ENCODE data around the gene TWSG1.
"Not testable (repeated sequence)": the region's sequence is repeated elsewhere in the genome, so short reads cannot be mapped to it uniquely, and the experiment has no call there.

TWSG1 gene

GRCh38 chr18:9436206-9436929 lies 101.8 kb downstream of the TWSG1 start:
- Mint-ChIP-seq H3K9me3 (peaks cover 3% of the 10 kb centered on the region), H3K27me3 (peaks cover 18% of the 10 kb centered on the region), H3K4me3 (no peak overlapping the region), H3K27ac (no peak overlapping the region), H3K4me1 (peaks cover 15% of the 10 kb centered on the region), H3K36me3 (no peaks in the 10 kb centered on the region)
- no peak for ATAC-seq

GRCh38 chr18:9437021-9437437 lies 102.5 kb downstream of the TWSG1 start:
- no peak for ATAC-seq
- Mint-ChIP-seq H3K4me1 (peaks cover 15% of the 10 kb centered on the region), H3K36me3 (no peaks in the 10 kb centered on the region), H3K9me3 (peaks cover 3% of the 10 kb centered on the region), H3K27me3 (peaks cover 18% of the 10 kb centered on the region), H3K4me3 (no peak overlapping the region), H3K27ac (no peak overlapping the region)

- H3K27me3 Mint-ChIP-seq: peaks cover 18% of the 10 kb centered on the region
- H3K9me3 Mint-ChIP-seq: peaks cover 3% of the 10 kb centered on the region
- peaks cover 15% of the 10 kb centered on the region for H3K4me1 Mint-ChIP-seq
- no peak overlapping the region for H3K4me3 Mint-ChIP-seq
- H3K36me3 Mint-ChIP-seq: no peaks in the 10 kb centered on the region
- no peak for ATAC-seq
- no peak overlapping the region for H3K27ac Mint-ChIP-seq
Measured at GRCh38 chr18:9437672-9438071, 103.1 kb downstream of the TWSG1 start.

- no peaks in the 10 kb centered on the region for H3K4me1 Mint-ChIP-seq
- H3K27me3 Mint-ChIP-seq: no peaks in the 10 kb centered on the region
- ATAC-seq: no peak
- H3K36me3 Mint-ChIP-seq: no peaks in the 10 kb centered on the region
- H3K27ac Mint-ChIP-seq: no peak overlapping the region
- no peak overlapping the region for H3K4me3 Mint-ChIP-seq
- no peaks in the 10 kb centered on the region for H3K9me3 Mint-ChIP-seq
Measured at GRCh38 chr18:9441061-9441460, 106.5 kb downstream of the TWSG1 start.

GRCh38 chr18:9444549-9444948 lies 110.0 kb downstream of the TWSG1 start:
- H3K4me1 Mint-ChIP-seq: no peaks in the 10 kb centered on the region
- no peak overlapping the region for H3K27ac Mint-ChIP-seq
- no peaks in the 10 kb centered on the region for H3K27me3 Mint-ChIP-seq
- H3K4me3 Mint-ChIP-seq: no peak overlapping the region
- H3K9me3 Mint-ChIP-seq: peaks cover 12% of the 10 kb centered on the region
- peaks cover 5% of the 10 kb centered on the region for H3K36me3 Mint-ChIP-seq
- no peak for ATAC-seq

GRCh38 chr18:9446839-9447238 lies 112.3 kb downstream of the TWSG1 start:
- H3K27ac Mint-ChIP-seq: no peak overlapping the region
- no peak overlapping the region for H3K4me3 Mint-ChIP-seq
- no peak for ATAC-seq
- H3K9me3 Mint-ChIP-seq: peaks cover 12% of the 10 kb centered on the region
- peaks cover 9% of the 10 kb centered on the region for H3K27me3 Mint-ChIP-seq
- no peaks in the 10 kb centered on the region for H3K4me1 Mint-ChIP-seq
- peaks cover 5% of the 10 kb centered on the region for H3K36me3 Mint-ChIP-seq

GRCh38 chr18:9447334-9447733 lies 112.8 kb downstream of the TWSG1 start:
- Mint-ChIP-seq H3K27ac (no peak overlapping the region), H3K9me3 (peaks cover 12% of the 10 kb centered on the region), H3K4me1 (no peaks in the 10 kb centered on the region), H3K27me3 (peaks cover 9% of the 10 kb centered on the region), H3K36me3 (peaks cover 5% of the 10 kb centered on the region), H3K4me3 (no peak overlapping the region)
- no peak for ATAC-seq

GRCh38 chr18:9449600-9450414 lies 115.2 kb downstream of the TWSG1 start:
- Mint-ChIP-seq H3K36me3 (peaks cover 5% of the 10 kb centered on the region), H3K4me1 (no peaks in the 10 kb centered on the region), H3K27me3 (peaks cover 9% of the 10 kb centered on the region), H3K4me3 (no peak overlapping the region), H3K27ac (no peak overlapping the region), H3K9me3 (peaks cover 12% of the 10 kb centered on the region)
- no peak for ATAC-seq

GRCh38 chr18:9450920-9451319 lies 116.3 kb downstream of the TWSG1 start:
- H3K27ac Mint-ChIP-seq, H3K4me1 Mint-ChIP-seq, H3K27me3 Mint-ChIP-seq, ATAC-seq, H3K36me3 Mint-ChIP-seq, H3K4me3 Mint-ChIP-seq: not testable (repeated sequence)
- peaks cover 15% of the 10 kb centered on the region for H3K9me3 Mint-ChIP-seq
